GM18520 (cell line): ENCODE data around the gene MSANTD1.

ENCODE experiments used
- ATAC-seq: cut with Tn5 transposase; IDR thresholded peaks from one replicate; pipeline ENCODE4 v1.9.1; 2021; ENCODE audit not compliant: unreplicated experiment

The MSANTD1 gene

GRCh38 chr4:3215733-3216132, 33.2 kb upstream of the MSANTD1 start:
- ATAC-seq, result no peak

DNA sequence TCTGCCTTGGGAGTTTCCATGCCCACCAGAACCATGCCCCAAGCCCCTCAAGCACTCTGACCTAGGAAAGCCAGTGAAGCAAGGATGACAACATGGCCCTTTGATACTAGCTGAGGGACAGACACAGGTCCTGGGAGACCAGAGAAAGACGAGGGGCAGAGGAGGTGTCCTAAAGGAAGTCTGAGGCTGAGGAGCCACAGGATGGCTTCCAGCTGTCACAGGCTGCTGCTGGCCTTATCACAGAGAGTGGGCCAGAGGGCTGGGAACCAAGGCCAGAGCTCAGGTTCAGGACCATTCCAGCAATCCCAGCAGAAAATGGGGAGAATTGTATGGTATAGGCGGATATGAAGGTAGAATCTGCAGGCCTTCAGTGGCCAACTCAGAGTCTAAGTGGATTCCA, 31.7 kb upstream of the MSANTD1 start:
- ATAC-seq, result no peak

DNA sequence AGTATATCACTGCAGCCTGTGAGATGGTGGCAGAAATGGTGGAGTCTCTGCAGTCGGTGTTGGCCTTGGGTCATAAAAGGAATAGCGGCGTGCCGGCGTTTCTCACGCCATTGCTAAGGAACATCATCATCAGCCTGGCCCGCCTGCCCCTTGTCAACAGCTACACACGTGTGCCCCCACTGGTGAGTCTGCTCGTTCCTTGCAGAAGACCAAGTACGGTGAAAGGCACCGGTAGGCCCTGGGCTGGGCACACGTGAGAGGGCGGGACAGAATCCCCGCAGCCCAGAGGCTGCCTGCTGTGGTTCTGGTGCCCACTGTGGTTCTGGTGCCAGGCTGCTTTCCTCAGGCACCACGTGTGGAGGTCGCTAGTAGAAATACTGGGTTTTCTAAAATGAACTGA, 31.2 kb upstream of the MSANTD1 start:
- ATAC-seq, result no peak

DNA sequence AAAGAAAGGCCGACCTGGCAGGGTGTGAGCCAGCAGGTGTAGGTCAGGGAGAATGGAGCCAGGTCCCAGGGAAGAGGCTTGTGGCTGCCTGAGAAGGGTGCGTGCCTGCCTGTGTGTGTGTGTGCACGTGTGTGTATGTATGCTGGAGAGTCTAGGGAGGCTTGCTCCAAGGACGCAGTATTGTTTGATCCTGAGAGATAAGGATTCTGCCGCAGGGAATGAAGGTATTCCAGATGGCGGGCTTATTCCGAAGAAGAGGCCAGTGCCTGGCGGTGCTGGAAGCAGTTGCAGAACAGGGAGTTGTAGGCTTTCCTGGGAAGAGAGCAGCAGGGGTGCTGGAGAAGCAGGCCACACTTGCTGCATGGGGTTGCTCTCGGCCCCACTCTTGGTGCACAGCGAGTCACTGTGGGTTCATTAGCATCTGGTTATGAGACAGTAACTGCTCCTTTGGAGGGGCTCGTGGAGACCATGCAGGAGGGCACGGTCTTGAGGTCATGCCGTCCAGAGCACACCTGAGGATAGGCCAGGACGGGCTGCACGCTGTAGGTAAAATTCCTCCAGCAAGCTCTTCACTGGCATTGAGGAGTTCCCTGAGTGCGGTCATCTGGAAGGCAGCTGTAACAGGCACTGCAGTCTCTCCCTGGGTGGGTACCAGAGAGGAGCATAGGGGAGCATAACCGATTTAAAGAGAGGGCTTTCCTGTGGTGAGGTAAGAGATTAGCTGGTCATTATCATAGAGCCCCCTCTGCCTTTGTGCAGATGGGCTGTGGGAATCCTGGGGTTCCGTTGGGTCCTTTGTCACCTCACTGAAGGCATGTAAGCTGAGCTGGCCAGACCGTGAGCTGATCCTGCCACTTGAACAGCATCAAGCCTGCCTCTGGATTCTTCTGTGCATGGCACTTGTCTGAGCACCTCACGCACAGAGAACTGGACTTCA, 29.9 kb upstream of the MSANTD1 start:
- ATAC-seq, result no peak

DNA sequence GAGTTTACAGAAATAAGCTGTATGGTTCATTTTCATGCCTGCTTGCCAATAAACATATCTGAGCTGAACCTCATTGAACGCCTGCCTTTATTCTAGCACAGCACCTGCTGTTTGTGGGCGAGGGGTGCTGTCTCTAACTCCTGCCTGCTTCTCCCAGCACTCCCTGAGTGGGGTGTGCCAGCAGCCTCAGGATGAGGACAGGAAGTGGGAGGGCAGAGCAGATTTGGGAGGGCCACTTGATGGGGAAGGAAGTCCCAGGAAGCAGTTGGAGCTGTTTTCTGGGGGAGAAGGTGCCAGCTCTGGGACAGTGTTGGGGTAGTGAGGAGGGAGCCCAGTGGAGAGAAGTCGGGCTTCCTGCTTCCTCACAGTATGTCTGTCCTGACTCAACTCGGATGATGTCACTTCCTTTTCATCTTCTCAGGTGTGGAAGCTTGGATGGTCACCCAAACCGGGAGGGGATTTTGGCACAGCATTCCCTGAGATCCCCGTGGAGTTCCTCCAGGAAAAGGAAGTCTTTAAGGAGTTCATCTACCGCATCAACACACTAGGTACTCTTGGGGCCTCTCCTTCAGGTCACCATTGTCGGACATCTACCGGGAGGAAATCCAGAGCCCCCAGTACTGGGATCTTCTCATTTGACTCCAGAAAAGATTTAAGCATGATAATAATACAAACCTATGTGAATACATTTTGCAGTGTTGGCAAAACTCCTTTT, 29.0 kb upstream of the MSANTD1 start:
- ATAC-seq, result no peak

GRCh38 chr4:3220476-3221183, 28.3 kb upstream of the MSANTD1 start:
- ATAC-seq, result no peak

GRCh38 chr4:3221184-3221494, 27.8 kb upstream of the MSANTD1 start:
- no peak for ATAC-seq

DNA sequence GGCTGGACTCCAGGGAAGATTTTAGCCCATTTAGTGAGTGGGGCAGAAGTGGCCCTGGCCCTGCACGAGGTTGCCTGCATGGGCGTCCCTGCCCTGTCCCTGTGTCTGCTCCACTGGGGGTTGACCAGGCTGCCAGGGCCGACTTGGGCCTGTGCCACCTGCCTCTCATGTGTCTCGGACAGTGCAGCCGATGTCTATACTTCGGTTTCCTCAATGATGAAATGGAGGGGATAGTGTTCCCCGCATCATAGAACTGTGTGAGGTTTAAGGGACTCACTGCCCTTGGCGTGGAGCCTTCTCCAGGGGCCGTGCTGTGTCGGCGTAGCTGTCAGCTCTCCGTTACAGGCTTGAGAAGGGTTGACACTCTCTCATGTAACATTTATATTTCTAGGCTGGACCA, 27.0 kb upstream of the MSANTD1 start:
- no peak for ATAC-seq

GRCh38 chr4:3223346-3223745, 25.6 kb upstream of the MSANTD1 start:
- no peak for ATAC-seq

- ATAC-seq, result no peak
These were observed 24.8 kb upstream of the MSANTD1 start for GRCh38 chr4:3223956-3224748.

DNA sequence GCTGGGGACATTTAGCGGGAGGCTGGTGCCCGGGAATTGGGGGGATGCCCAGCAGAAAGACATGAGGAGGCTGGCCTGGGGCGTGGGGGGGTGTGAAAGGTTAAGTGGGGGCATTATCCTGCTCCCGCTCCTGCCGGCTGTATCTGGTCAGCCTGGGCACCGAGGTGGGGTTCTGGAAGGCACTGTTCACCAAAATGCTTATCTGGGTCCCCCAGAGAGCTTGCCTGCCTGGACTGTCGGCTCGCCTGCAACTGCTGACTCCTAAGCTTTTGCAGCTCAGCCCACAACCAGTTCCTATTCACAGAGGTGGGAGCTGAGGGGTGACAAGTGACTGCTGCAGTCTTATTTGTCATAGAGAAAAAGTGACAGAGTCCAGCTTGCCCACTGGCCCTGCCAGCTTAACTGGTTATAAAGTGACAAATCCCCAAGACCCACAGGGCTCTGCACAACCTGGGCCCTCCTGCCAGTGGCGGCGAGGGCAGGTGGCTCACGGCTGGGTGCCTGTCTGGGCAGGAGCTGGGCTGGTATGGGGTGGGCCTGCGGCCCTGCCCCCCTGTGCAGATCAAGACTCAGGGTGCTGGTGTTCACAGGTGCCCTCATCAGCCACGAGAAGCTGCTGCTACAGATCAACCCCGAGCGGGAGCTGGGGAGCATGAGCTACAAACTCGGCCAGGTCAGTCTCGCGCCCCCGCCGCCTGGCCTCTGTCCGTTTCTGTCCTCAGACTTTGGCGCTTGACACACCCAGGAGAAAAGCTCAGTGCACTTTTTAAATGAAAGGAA, 23.7 kb upstream of the MSANTD1 start:
- no peak for ATAC-seq

GRCh38 chr4:3225936-3226335, 23.0 kb upstream of the MSANTD1 start:
- ATAC-seq, result no peak

DNA sequence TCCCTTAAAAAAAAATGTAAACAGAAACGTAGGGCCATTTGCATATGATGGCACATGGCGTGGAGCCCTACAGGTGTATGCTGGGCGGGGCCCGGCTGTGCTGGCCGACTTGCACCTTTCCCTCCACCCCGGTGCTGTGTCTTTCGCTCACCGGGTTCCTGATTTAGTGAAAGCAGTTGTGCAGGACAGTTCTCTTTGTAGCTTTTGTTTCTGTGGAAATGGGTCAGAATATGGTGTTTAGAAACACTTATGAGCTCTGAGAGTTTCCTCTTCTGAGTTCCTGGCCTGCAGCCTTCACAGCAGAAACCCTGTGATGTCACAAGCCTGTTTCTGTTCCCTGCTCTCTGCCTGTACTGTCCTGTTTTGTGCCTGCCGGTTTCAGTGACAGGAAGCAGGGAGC, 22.5 kb upstream of the MSANTD1 start:
- no peak for ATAC-seq

DNA sequence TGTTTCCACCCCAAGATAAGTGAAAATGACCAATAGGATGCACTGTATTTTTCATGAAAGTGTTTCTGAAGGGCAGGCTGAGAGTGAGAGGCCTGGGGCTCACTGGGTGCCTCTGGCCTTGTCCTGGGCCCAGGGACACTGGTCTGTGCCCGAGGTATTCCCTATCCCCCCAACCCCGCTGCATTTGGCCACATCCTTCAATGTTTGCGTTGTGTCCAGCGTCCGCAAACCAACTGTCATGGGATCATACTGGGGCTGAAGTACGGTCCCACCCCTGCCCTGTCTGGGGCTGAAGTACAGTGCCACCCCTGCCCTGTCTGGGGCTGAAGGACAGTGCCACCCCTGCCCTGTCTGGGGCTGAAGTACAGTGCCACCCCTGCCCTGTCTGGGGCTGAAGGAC, 22.0 kb upstream of the MSANTD1 start:
- ATAC-seq, result no peak

DNA sequence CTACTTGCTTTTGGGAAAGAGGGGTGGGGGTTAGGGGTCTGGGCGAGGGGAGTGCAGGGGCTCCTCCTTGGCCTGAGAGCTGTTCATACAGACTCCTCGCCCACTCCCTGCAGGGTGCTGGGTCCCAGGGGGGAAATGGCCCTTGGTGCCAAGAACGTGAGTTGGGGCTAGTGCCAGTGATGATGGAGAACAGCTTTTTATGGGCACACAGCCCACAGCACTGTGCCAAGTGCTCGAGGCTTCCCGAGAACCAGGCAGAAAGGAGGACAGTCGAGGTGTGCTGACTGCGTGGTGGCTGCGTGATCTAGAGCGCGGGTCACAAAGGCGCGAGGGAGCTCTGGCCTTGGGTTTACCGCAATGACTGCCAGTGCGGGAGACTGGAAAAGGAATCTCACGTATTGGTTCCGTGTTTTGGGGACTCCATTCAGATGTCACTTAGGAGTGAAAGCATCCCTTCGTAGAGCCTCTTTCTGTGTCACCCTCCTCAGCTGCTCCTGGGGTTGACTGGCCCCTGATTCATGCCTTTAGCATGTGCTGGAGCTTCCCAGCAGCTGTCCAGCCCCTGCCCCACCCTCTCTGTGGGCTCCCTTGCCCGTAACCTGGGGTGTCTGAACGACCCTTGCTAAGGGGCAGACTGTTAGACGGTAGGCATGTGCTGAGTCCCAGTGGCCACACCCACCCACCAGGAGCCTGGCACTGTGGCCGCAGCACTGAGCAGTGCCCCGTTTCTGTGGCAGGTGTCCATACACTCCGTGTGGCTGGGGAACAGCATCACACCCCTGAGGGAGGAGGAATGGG, 20.9 kb upstream of the MSANTD1 start:
- ATAC-seq, result no peak

DNA sequence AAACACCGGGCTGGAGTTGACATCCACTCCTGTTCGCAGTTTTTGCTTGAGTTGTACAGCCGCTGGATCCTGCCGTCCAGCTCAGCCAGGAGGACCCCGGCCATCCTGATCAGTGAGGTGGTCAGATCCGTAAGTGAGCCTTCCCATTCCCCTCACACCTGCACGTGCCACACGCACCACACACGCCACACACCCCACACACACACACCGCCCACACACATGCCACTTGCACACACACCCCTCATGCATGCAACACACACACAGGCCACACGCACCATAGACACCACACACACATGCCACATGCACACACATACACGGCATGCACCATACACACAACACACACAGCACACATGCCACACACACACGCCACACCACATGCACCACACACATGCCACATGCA, 20.1 kb upstream of the MSANTD1 start:
- no peak for ATAC-seq

- ATAC-seq, result no peak
These were observed 19.6 kb upstream of the MSANTD1 start for GRCh38 chr4:3229328-3229727.

GRCh38 chr4:3229964-3230363, 19.0 kb upstream of the MSANTD1 start:
- no peak for ATAC-seq

GRCh38 chr4:3231471-3231870, 17.5 kb upstream of the MSANTD1 start:
- ATAC-seq, result no peak

GRCh38 chr4:3232001-3232400, 17.0 kb upstream of the MSANTD1 start:
- ATAC-seq, result no peak
